Measurements from ENCODE around the gene ATP9B. TPM values are rescaled to one million over a fixed set of nuclear protein-coding genes. Genes with fewer than 3 reads are reported as not detected.

The ATP9B gene
- total RNA-seq, 1 donor from 2014 or later = 34.1 TPM

DNA sequence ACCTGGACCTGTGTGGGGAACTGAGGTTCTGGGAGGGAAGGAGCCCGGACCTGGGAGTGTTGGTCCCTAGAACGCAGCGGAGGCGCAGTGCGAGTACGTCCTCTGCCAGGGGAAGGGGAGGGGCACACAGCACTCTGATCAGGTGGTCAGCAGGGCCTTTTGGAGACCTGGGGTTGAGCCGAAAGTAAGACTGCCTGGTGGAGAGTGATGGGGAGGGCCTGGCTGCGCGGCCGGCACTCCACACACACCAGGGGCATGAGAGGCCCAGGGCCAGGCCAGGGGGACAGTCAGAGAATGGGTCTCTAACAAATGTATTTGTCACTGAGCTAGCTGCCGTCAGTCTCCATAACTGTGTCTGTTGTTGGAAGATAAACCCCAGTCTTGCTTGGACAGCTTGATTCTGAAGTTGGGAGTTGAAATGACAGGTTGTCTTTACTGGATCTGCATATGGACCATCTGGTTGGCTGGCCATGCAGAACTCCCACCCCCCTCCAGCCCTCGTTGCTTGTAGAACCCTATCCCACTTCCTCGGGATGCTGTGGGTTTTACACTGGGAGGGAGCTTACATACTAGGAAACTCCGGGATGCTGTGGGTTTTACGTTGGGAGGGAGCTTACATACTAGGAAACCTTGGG, 251.1 kb downstream of the ATP9B start:
- DNase-seq (ENCODE audit: extremely low spot score, unreplicated experiment) = peak; percentile 39
- Mint-ChIP-seq H3K27ac (no peak overlapping the region), H3K27me3 (no peaks in the 10 kb centered on the region), H3K9me3 (peaks cover 9% of the 10 kb centered on the region), H3K36me3 (peaks cover 24% of the 10 kb centered on the region), H3K4me3 (no peak overlapping the region), H3K4me1 (ENCODE audit: unreplicated experiment) (no peaks in the 10 kb centered on the region)
- TF ChIP-seq, protein P1, sequence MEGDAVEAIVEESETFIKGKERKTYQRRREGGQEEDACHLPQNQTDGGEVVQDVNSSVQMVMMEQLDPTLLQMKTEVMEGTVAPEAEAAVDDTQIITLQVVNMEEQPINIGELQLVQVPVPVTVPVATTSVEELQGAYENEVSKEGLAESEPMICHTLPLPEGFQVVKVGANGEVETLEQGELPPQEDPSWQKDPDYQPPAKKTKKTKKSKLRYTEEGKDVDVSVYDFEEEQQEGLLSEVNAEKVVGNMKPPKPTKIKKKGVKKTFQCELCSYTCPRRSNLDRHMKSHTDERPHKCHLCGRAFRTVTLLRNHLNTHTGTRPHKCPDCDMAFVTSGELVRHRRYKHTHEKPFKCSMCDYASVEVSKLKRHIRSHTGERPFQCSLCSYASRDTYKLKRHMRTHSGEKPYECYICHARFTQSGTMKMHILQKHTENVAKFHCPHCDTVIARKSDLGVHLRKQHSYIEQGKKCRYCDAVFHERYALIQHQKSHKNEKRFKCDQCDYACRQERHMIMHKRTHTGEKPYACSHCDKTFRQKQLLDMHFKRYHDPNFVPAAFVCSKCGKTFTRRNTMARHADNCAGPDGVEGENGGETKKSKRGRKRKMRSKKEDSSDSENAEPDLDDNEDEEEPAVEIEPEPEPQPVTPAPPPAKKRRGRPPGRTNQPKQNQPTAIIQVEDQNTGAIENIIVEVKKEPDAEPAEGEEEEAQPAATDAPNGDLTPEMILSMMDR (conservative IDR thresholded peaks at IDR 0.05) = no peak

GRCh38 chr18:79321625-79322405, 252.6 kb downstream of the ATP9B start:
- Mint-ChIP-seq H3K27me3 (no peaks in the 10 kb centered on the region), H3K27ac (peak overlapping the region; percentile 11), H3K4me1 (ENCODE audit: unreplicated experiment) (peaks cover 3% of the 10 kb centered on the region), H3K9me3 (peaks cover under 1% of the 10 kb centered on the region), H3K36me3 (peaks cover 11% of the 10 kb centered on the region), H3K4me3 (no peak overlapping the region)
- no peak for DNase-seq (ENCODE audit: extremely low spot score, unreplicated experiment)
- TF ChIP-seq, protein P1 (conservative IDR thresholded peaks at IDR 0.05) = no peak

GRCh38 chr18:79322441-79322840, 253.2 kb downstream of the ATP9B start:
- Mint-ChIP-seq H3K27me3 (no peaks in the 10 kb centered on the region), H3K27ac (no peak overlapping the region), H3K4me3 (no peak overlapping the region), H3K9me3 (peaks cover 5% of the 10 kb centered on the region), H3K36me3 (peaks cover 11% of the 10 kb centered on the region), H3K4me1 (ENCODE audit: unreplicated experiment) (peaks cover 3% of the 10 kb centered on the region)
- TF ChIP-seq, protein P1 (conservative IDR thresholded peaks at IDR 0.05) = no peak
- DNase-seq (ENCODE audit: extremely low spot score, unreplicated experiment) = no peak

DNA sequence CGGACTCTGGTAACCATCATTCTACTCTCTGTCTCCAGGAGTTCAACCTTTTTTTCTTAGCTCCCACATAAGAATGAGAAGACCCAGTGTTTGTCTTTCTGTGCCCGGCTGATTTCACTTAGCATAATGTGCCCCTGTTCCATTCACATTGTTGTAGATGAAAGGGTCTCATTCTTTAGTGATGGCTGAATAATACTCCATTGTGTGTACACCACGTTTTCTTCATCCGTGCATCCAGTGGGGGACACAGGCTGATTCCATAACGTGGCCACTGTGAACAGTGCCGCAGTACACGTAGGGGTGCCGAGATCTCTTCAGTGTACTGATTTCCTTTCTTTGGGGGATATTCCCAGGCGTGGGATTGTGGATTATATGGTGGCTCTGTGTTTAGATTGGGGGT, 254.3 kb downstream of the ATP9B start:
- peaks cover 5% of the 10 kb centered on the region for H3K9me3 Mint-ChIP-seq
- peak; percentile 10 for DNase-seq (ENCODE audit: extremely low spot score, unreplicated experiment)
- peaks cover 3% of the 10 kb centered on the region for H3K4me1 Mint-ChIP-seq (ENCODE audit: unreplicated experiment)
- peaks cover 11% of the 10 kb centered on the region for H3K36me3 Mint-ChIP-seq
- no peaks in the 10 kb centered on the region for H3K27me3 Mint-ChIP-seq
- no peak overlapping the region for H3K4me3 Mint-ChIP-seq
- TF ChIP-seq, protein P1 (conservative IDR thresholded peaks at IDR 0.05) = no peak
- no peak overlapping the region for H3K27ac Mint-ChIP-seq

GRCh38 chr18:79326413-79327198, 257.4 kb downstream of the ATP9B start:
- Mint-ChIP-seq H3K9me3 (peaks cover 5% of the 10 kb centered on the region), H3K27ac (no peak overlapping the region), H3K36me3 (peaks cover 14% of the 10 kb centered on the region), H3K4me1 (ENCODE audit: unreplicated experiment) (peaks cover 3% of the 10 kb centered on the region), H3K27me3 (no peaks in the 10 kb centered on the region), H3K4me3 (no peak overlapping the region)
- TF ChIP-seq, protein P1 (conservative IDR thresholded peaks at IDR 0.05) = no peak
- peak; percentile 50 for DNase-seq (ENCODE audit: extremely low spot score, unreplicated experiment)
